K562 (cell line): ENCODE results near the gene ERICH6. TPM values are rescaled to one million over a fixed set of nuclear protein-coding genes. Genes with fewer than 3 reads are reported as not detected.

ENCODE experiments used
- ATAC-seq: fragments of 200-7000 bp; cut with Tn5 transposase; 3 replicates; pipeline ENCODE4 v1.9.1; 2020; ENCODE audit warnings: moderate library complexity
- BruUV-seq: library from RNA; stranded (reverse); fragments of 400-500 nt; replicated peaks from 2 replicates; lab custom pipeline; 2021; lab: Mats Ljungman, UMichigan
- CTCF ChIA-PET: fragments of 300-600 bp; formaldehyde crosslinking; extraction: SDS; loops from one replicate; lab custom pipeline; 2021; ENCODE audit warnings: low intra/inter-chr PET ratio; lab: Yijun Ruan, JAX
- POLR2A ChIA-PET: fragments of 300-600, 350-650 bp; sonication (Branson Sonifier 250); formaldehyde crosslinking; extraction: SDS; loops from one replicate; lab custom pipeline; 2021; ENCODE audit warnings: antibody characterized with exemption, inconsistent platforms; lab: Yijun Ruan, JAX
- DNase-seq, 4 experiments: peaks; one replicate each; pipeline versions ENCODE4 v3.0.0 to v3.0.0-alpha.2; 2011 to 2018; ENCODE audit warnings: low spot score in 3 of 4, mixed read lengths in 3 of 4; ENCODE audit errors: extremely low read depth in 1 of 4
- FAIRE-seq: peaks from 2 replicates; lab custom pipeline; 2011; peaks lifted over from hg19 to GRCh38; lab: Jason Lieb, UNC
- H2AFZ ChIP-seq: 2 replicates; pipeline ENCODE4 v1.6.0; 2011; ENCODE audit warnings: low read depth, low read length, control low read depth, inconsistent platforms
- H3K27ac ChIP-seq: fragments of 200-600 bp; 3 replicates; pipeline ENCODE4 v1.8.0; 2011; ENCODE audit warnings: low read depth, mild to moderate bottlenecking, control low read depth, inconsistent platforms, low read length, moderate library complexity, mixed read lengths; ENCODE audit errors: extremely low read depth
- H3K27me3 ChIP-seq, 2 experiments: fragments of 300-600 bp in 1 of 2; 2 replicates in 1 of 2; 3 replicates in 1 of 2; pipeline versions ENCODE4 v1.6.0 to v1.8.0; 2011; ENCODE audit warnings: inconsistent platforms in 2 of 2, low read length in 2 of 2, mild to moderate bottlenecking in 1 of 2, mixed read lengths in 1 of 2, moderate library complexity in 1 of 2; ENCODE audit not compliant: control insufficient read depth in 2 of 2, insufficient read depth in 2 of 2
- H3K36me3 ChIP-seq: fragments of 300-600 bp; 3 replicates; pipeline ENCODE4 v1.8.0; 2011; ENCODE audit warnings: mild to moderate bottlenecking, low read length, inconsistent platforms; ENCODE audit not compliant: control insufficient read depth, insufficient read depth
- H3K4me1 ChIP-seq, 2 experiments: fragments of 200-600 bp in 1 of 2; replicated peaks in 1 of 2; 2 replicates in 1 of 2; 3 replicates in 1 of 2; pipeline versions ENCODE4 v1.5.1 to v1.8.0; 2011; ENCODE audit warnings: inconsistent platforms in 2 of 2, low read length in 2 of 2, mild to moderate bottlenecking in 1 of 2, mixed read lengths in 1 of 2, moderate library complexity in 1 of 2; ENCODE audit not compliant: control insufficient read depth in 2 of 2, insufficient read depth in 2 of 2
- H3K4me2 ChIP-seq: 2 replicates; pipeline ENCODE4 v1.6.1; 2011; ENCODE audit warnings: low read length, control low read depth, inconsistent platforms, mixed read lengths; ENCODE audit not compliant: insufficient read depth
- H3K4me3 ChIP-seq: fragments of 200-600 bp; sonication (generic), shearing (Covaris generic); 2 replicates; pipeline ENCODE4 v1.5.1; 2016; ENCODE audit warnings: control low read depth, inconsistent platforms
- H3K79me2 ChIP-seq: fragments of 200-600 bp; 3 replicates; pipeline ENCODE4 v1.8.0; 2011; ENCODE audit warnings: low read length, inconsistent platforms; ENCODE audit not compliant: control insufficient read depth, insufficient read depth
- H3K9ac ChIP-seq, 2 experiments: 2 replicates each; pipeline versions ENCODE4 v1.6.0 to v1.6.1; 2011; ENCODE audit warnings: low read depth in 2 of 2, low read length in 2 of 2, control low read depth in 1 of 2, inconsistent platforms in 1 of 2, mild to moderate bottlenecking in 1 of 2, mixed read lengths in 1 of 2; ENCODE audit not compliant: insufficient read depth in 1 of 2
- H3K9me1 ChIP-seq: one replicate; pipeline ENCODE4 v1.6.0; 2011; ENCODE audit warnings: inconsistent platforms, mild to moderate bottlenecking, low read length, moderate library complexity; ENCODE audit not compliant: control insufficient read depth, insufficient read depth
- H3K9me3 ChIP-seq: replicated peaks from 2 replicates; pipeline ENCODE4 v1.5.1; 2011; ENCODE audit warnings: low read depth, low read length, inconsistent platforms; ENCODE audit not compliant: control insufficient read depth, insufficient read depth
- H4K20me1 ChIP-seq: replicated peaks from 2 replicates; pipeline ENCODE4 v1.6.1; 2011; ENCODE audit warnings: low read length, inconsistent platforms, mixed read lengths; ENCODE audit not compliant: control insufficient read depth, insufficient read depth
- BCOR ChIP-seq: fragments of 450-650 bp; IDR thresholded peaks from 2 replicates; pipeline ENCODE4 v1.6.1; 2016
- CBFB ChIP-seq: sonication (generic); formaldehyde crosslinking; IDR thresholded peaks from 2 replicates; pipeline ENCODE4 v1.4.0; 2020; ENCODE audit warnings: mild to moderate bottlenecking, missing genetic modification reagents
- HCFC1 ChIP-seq: IDR thresholded peaks from 2 replicates; pipeline ENCODE4 v1.6.1; 2012; ENCODE audit warnings: low read depth, low read length, improper control_type of control experiment
- HNRNPLL ChIP-seq: fragments of 200-400 bp; formaldehyde crosslinking; IDR thresholded peaks from 2 replicates; pipeline ENCODE4 v1.6.1; 2017; ENCODE audit warnings: low read length, low read depth, mild to moderate bottlenecking; ENCODE audit not compliant: poor library complexity, severe bottlenecking
- MBD2 ChIP-seq: sonication (generic); IDR thresholded peaks from 2 replicates; pipeline ENCODE4 v1.6.1; 2016; ENCODE audit warnings: low read depth, borderline replicate concordance
- MTA2 ChIP-seq: fragments of 450-650 bp; IDR thresholded peaks from 2 replicates; pipeline ENCODE4 v1.6.1; 2016; ENCODE audit warnings: low read depth
- NRF1 ChIP-seq, 2 experiments: fragments of 450-650 bp; IDR thresholded peaks in 1 of 2; conservative IDR thresholded peaks in 1 of 2; 2 replicates each; pipeline ENCODE4 v1.6.1; 2014; ENCODE audit warnings: mild to moderate bottlenecking in 2 of 2
- PHF20 ChIP-seq: fragments of 450-650 bp; IDR thresholded peaks from 2 replicates; pipeline ENCODE4 v1.6.1; 2018; ENCODE audit not compliant: partially characterized antibody
- PREB ChIP-seq: sonication (generic); formaldehyde crosslinking; IDR thresholded peaks from 2 replicates; pipeline ENCODE4 v1.8.1; 2023; ENCODE audit warnings: mild to moderate bottlenecking, missing genetic modification reagents
- RBM17 ChIP-seq: fragments of 200-400 bp; formaldehyde crosslinking; IDR thresholded peaks from 2 replicates; pipeline ENCODE4 v1.6.1; 2017; ENCODE audit warnings: low read depth, mild to moderate bottlenecking, low read length, borderline replicate concordance
- SRSF1 ChIP-seq: fragments of 200-400 bp; formaldehyde crosslinking; IDR thresholded peaks from 2 replicates; pipeline ENCODE4 v1.6.1; 2017; ENCODE audit warnings: mild to moderate bottlenecking, low read depth, low read length, moderate library complexity
- STAT5A ChIP-seq: IDR thresholded peaks from 2 replicates; pipeline ENCODE4 v1.6.1; 2012; ENCODE audit warnings: low read length, inconsistent platforms, borderline replicate concordance
- TEAD4 ChIP-seq, 2 experiments: sonication (generic) in 1 of 2; formaldehyde crosslinking in 1 of 2; IDR thresholded peaks; 2 replicates each; pipeline versions ENCODE4 v1.6.1 to v1.8.0; 2012 to 2022; ENCODE audit warnings: borderline replicate concordance in 1 of 2, inconsistent platforms in 1 of 2, low read length in 1 of 2, mild to moderate bottlenecking in 1 of 2, missing genetic modification reagents in 1 of 2
- ZBTB7A ChIP-seq: IDR thresholded peaks from 2 replicates; pipeline ENCODE4 v1.6.1; 2011; ENCODE audit warnings: low read depth, mild to moderate bottlenecking, low read length, moderate library complexity, borderline replicate concordance; ENCODE audit not compliant: control insufficient read depth
- ZFX ChIP-seq: sonication (generic); formaldehyde crosslinking; IDR thresholded peaks from 2 replicates; pipeline ENCODE4 v1.8.0; 2022; ENCODE audit warnings: mild to moderate bottlenecking, missing genetic modification reagents, moderate library complexity
- ZNF197 ChIP-seq: fragments of 200-800 bp; sonication (Bioruptor generic); IDR thresholded peaks from 2 replicates; pipeline ENCODE4 v1.6.1; 2016; ENCODE audit warnings: low read depth, missing genetic modification characterization, missing compliant biosample characterization
- ZNF212 ChIP-seq: fragments of 450-650 bp; formaldehyde crosslinking; IDR thresholded peaks from 2 replicates; pipeline ENCODE4 v1.4.0; 2020; ENCODE audit warnings: mild to moderate bottlenecking
- ZNF324 ChIP-seq: fragments of 250-450 bp; sonication (Bioruptor Pico); IDR thresholded peaks from 2 replicates; pipeline ENCODE4 v1.4.0; 2020; ENCODE audit warnings: mild to moderate bottlenecking
- WGBS: fragments of 100-300 bp; shearing (Covaris generic); methylation state at CpG from one replicate; pipeline ENCODE4 v1.1.6; 2016; ENCODE audit warnings: low coverage, mixed read lengths; ENCODE audit not compliant: insufficient coverage; ENCODE audit errors: missing lambda C conversion rate; 5-methylcytosine and 5-hydroxymethylcytosine counted together
- in situ Hi-C: fragments of 300-500 bp; cut with MboI; formaldehyde crosslinking; loops from 4 replicates; pipeline ENCODE4 v1.15.0; 2018; ENCODE audit warnings: inconsistent platforms, mixed read lengths
- intact Hi-C: fragments of 100-400 bp; cut with micrococcal nuclease; formaldehyde crosslinking; loops from 2 replicates; pipeline ENCODE4 v1.14.2; 2022
- polyA plus RNA-seq, 8 experiments: library from polyadenylated mRNA; depleted of rRNA in 4 of 8; stranded (reverse) in 5 of 8; unstranded in 3 of 8; fragments of >200 nt; fragmentation: Nextera tagmentation in 2 of 8; fragmentation: Illumina TruSeq in 1 of 8; extraction: Ambion mirVana in 2 of 8; extraction: Trizol in 1 of 8; gene quantifications; 2 replicates each; pipeline versions ENCODE4 v1.2.1 to v1.2.3, GENCODE V29; 2011 to 2014; ENCODE audit warnings: inconsistent platforms in 1 of 8, missing spikeins in 1 of 8
- total RNA-seq, 7 experiments: library from RNA; depleted of rRNA in 6 of 7; stranded (reverse); fragments of >200 nt in 6 of 7; fragmentation: Illumina TruSeq in 2 of 7; extraction: Trizol in 2 of 7; gene quantifications; 2 replicates each; pipeline versions ENCODE4 v1.2.1 to v1.2.3, GENCODE V29; 2011 to 2021; ENCODE audit warnings: low replicate concordance in 1 of 7
- TF ChIP-seq, protein P1 (sequence below): fragments of 450-650 bp; IDR thresholded peaks from 2 replicates; pipeline ENCODE4 v1.6.1; 2016; ENCODE audit warnings: borderline replicate concordance

ERICH6 gene
- total and polyA plus RNA-seq, 9 of the 15 experiments (the other 6 are each of a cell fraction or from before 2014, with no cell fraction given), result not detected

- no peaks in the 10 kb centered on the region for H3K27me3 ChIP-seq
- ATAC-seq (no peak), FAIRE-seq (no peak), DNase-seq (no peak)
- H3K9me3 ChIP-seq, result no peaks in the 10 kb centered on the region
- CTCF ChIA-PET, result no interaction called here
- BruUV-seq, result no TSS peak
- intact Hi-C loops (no loop called here), in situ Hi-C loops (no loop called here)
- H4K20me1 ChIP-seq, result no peaks in the 10 kb centered on the region
- WGBS, result no CpG with 5 or more reads among the region's 1 CpG
- H3K4me3 ChIP-seq, result no peak overlapping the region
- H3K36me3 ChIP-seq, result no peaks in the 10 kb centered on the region
- H3K79me2 ChIP-seq, result no peaks in the 10 kb centered on the region
- H3K9me1 ChIP-seq, result no peaks in the 10 kb centered on the region
- no peak overlapping the region for H3K27ac ChIP-seq
- POLR2A ChIA-PET, result interaction anchor here (0.9 to 1.7 kb wide), 2 partner anchors 12 to 21 kb away, joined by 3 to 6 read pairs; no protein-coding TSS in a partner anchor
- H3K9ac ChIP-seq, result no peak overlapping the region
- TF ChIP-seq HNRNPLL, result no peak
- no peak for TF ChIP-seq CBFB
- TF ChIP-seq ZNF197, result no peak
- no peak for TF ChIP-seq BCOR
- no peak for TF ChIP-seq TEAD4 (IDR thresholded peaks at IDR 0.05; ENCODE audit: low read length)
- no peak for TF ChIP-seq TEAD4 (CRISPR knock-in tag; IDR thresholded peaks at IDR 0.05; ENCODE audit: borderline replicate concordance)
- no peak for TF ChIP-seq MTA2
- TF ChIP-seq, protein P1, sequence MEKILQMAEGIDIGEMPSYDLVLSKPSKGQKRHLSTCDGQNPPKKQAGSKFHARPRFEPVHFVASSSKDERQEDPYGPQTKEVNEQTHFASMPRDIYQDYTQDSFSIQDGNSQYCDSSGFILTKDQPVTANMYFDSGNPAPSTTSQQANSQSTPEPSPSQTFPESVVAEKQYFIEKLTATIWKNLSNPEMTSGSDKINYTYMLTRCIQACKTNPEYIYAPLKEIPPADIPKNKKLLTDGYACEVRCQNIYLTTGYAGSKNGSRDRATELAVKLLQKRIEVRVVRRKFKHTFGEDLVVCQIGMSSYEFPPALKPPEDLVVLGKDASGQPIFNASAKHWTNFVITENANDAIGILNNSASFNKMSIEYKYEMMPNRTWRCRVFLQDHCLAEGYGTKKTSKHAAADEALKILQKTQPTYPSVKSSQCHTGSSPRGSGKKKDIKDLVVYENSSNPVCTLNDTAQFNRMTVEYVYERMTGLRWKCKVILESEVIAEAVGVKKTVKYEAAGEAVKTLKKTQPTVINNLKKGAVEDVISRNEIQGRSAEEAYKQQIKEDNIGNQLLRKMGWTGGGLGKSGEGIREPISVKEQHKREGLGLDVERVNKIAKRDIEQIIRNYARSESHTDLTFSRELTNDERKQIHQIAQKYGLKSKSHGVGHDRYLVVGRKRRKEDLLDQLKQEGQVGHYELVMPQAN, result no peak
- TF ChIP-seq RBM17, result no peak
- no peak for TF ChIP-seq SRSF1
- no peak for TF ChIP-seq MBD2
- TF ChIP-seq ZNF324, result no peak
- no peak for TF ChIP-seq STAT5A
- TF ChIP-seq PHF20, result no peak
- TF ChIP-seq ZBTB7A, result no peak
- no peak for TF ChIP-seq ZFX (CRISPR knock-in tag)
- TF ChIP-seq HCFC1, result no peak
- TF ChIP-seq ZNF212 (CRISPR knock-in tag), result no peak
- no peak for TF ChIP-seq NRF1 (conservative IDR thresholded peaks at IDR 0.05 in 1 of 2, IDR thresholded peaks at IDR 0.05 in 1 of 2)
- no peak for TF ChIP-seq PREB
- H2AFZ ChIP-seq, result no peak overlapping the region; the same call in none of the 2 replicates
- H3K4me2 ChIP-seq, result 0 out of 2 replicates have a peak overlapping the region, but pooled peaks have one; percentile 79
- peaks cover 21 to 72% of the 10 kb centered on the region in 2 experiments for H3K4me1 ChIP-seq
These were observed 31.0 kb upstream of the ERICH6 start for GRCh38 chr3:150734795-150735119.
